Mesothelial cell of epicardium (in vitro differentiated cells): Measurements from ENCODE around the gene GFOD2. TPM values are rescaled to one million over a fixed set of nuclear protein-coding genes. Genes with fewer than 3 reads are reported as not detected.

ENCODE experiments used
- DNase-seq, 2 experiments: peaks; one replicate each; pipeline ENCODE4 v3.0.0; 2021; ENCODE audit warnings: low spot score in 2 of 2; ENCODE audit not compliant: unreplicated experiment in 2 of 2
- H3K27ac Mint-ChIP-seq: 2 replicates; pipeline ENCODE4 v1.8.0; 2021; ENCODE audit warnings: mixed read lengths
- H3K27me3 Mint-ChIP-seq: 2 replicates; pipeline ENCODE4 v1.8.0; 2021; ENCODE audit warnings: low read depth, mixed read lengths
- H3K36me3 Mint-ChIP-seq: 2 replicates; pipeline ENCODE4 v1.8.0; 2021; ENCODE audit warnings: mixed read lengths
- H3K4me1 Mint-ChIP-seq: 2 replicates; pipeline ENCODE4 v1.8.0; 2021; ENCODE audit warnings: mixed read lengths
- H3K4me3 Mint-ChIP-seq: 2 replicates; pipeline ENCODE4 v1.8.0; 2021; ENCODE audit warnings: mild to moderate bottlenecking, moderate library complexity, mixed read lengths
- H3K9me3 Mint-ChIP-seq: 2 replicates; pipeline ENCODE4 v1.8.0; 2021; ENCODE audit warnings: mixed read lengths
- total RNA-seq: library from RNA; stranded (reverse); gene quantifications from 3 replicates; pipeline ENCODE4 v1.2.1, GENCODE V29; 2021
- TF ChIP-seq, protein P1 (sequence below): fragments of 200-600 bp; sonication (generic); IDR thresholded peaks from one replicate; pipeline ENCODE4 v1.5.0; 2021; ENCODE audit warnings: antibody characterized with exemption; ENCODE audit not compliant: unreplicated experiment

GFOD2 gene
- total RNA-seq, 1 donor from 2014 or later: 27.0 TPM

DNA sequence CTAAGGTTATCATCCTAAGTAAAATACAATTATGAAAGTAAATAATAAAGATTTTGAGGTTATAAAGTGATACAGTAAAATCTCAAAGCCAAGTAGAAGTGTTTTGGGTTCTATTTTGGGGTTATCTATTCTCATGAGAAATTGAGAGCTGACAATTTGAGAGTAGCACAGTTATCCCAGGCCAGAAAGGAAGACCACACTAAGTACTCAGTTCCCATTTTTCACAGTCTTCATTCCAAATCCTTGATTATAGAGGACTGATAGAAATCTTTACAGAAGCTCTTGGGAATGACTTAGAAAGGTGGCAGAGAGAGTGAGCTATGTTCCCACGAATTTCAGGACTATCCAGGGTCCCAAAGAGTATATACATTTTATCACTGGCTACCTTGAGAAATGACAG, 4.6 kb downstream of the GFOD2 start:
- Mint-ChIP-seq H3K27ac (no peak overlapping the region), H3K36me3 (peaks cover 6% of the 10 kb centered on the region), H3K27me3 (no peaks in the 10 kb centered on the region), H3K4me1 (peaks cover 13% of the 10 kb centered on the region), H3K9me3 (no peaks in the 10 kb centered on the region), H3K4me3 (no peak overlapping the region)
- TF ChIP-seq, protein P1, sequence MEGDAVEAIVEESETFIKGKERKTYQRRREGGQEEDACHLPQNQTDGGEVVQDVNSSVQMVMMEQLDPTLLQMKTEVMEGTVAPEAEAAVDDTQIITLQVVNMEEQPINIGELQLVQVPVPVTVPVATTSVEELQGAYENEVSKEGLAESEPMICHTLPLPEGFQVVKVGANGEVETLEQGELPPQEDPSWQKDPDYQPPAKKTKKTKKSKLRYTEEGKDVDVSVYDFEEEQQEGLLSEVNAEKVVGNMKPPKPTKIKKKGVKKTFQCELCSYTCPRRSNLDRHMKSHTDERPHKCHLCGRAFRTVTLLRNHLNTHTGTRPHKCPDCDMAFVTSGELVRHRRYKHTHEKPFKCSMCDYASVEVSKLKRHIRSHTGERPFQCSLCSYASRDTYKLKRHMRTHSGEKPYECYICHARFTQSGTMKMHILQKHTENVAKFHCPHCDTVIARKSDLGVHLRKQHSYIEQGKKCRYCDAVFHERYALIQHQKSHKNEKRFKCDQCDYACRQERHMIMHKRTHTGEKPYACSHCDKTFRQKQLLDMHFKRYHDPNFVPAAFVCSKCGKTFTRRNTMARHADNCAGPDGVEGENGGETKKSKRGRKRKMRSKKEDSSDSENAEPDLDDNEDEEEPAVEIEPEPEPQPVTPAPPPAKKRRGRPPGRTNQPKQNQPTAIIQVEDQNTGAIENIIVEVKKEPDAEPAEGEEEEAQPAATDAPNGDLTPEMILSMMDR: no peak
- DNase-seq: no peak

DNA sequence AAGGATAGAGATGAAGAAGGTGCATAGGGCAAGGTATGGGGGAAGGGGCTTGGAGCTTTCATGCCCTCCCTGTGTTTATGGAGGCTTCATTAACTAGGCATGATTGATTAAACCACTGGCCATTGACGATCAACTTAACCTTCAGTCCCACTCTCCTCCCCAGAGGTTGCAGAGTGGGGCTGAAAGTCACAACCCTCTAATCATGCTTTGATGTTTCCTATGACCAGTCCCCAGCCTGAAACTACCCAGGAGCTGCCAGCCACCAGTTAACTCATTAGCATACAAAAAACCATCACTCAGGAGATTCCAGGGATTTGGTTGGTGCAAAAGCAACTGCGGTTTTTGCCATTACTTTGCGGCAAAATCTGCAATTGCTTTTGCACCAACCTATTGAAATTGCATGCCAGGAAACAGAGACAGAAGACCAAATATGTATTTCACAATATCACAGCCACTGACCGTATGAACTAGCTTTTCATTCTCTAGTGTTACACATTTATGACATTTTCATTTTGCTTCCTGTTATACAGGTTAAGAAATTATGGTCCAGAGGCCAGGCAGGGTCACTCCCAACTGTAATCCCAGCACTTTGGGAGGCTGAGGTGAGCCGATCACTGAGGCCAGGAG, 5.4 kb downstream of the GFOD2 start:
- Mint-ChIP-seq H3K4me1 (peaks cover 13% of the 10 kb centered on the region), H3K27ac (no peak overlapping the region), H3K9me3 (no peaks in the 10 kb centered on the region), H3K4me3 (no peak overlapping the region), H3K36me3 (peaks cover 6% of the 10 kb centered on the region), H3K27me3 (no peaks in the 10 kb centered on the region)
- TF ChIP-seq, protein P1: no peak
- DNase-seq: no peak

DNA sequence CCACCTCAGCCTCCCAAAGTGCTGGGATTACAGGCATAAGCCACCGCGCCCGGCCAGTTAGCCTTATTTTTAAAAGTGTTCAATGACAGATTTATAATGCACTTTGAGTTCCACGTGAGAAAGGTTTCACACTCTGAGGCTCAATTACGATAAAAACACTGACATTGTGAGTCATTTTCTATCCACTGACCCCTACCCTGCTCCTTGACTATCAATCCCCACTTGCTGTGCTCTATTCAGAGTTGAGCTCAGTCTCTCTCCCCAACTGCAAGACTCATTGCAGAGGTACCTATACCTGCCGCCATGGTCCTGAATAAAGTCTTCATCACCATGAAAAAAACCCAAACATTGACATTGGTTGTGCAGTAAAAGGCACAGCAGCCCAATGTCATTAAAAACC, 8.5 kb downstream of the GFOD2 start:
- H3K4me3 Mint-ChIP-seq: no peak overlapping the region
- no peaks in the 10 kb centered on the region for H3K4me1 Mint-ChIP-seq
- peaks cover 3% of the 10 kb centered on the region for H3K36me3 Mint-ChIP-seq
- TF ChIP-seq, protein P1: no peak
- no peaks in the 10 kb centered on the region for H3K27me3 Mint-ChIP-seq
- DNase-seq: no peak
- H3K27ac Mint-ChIP-seq: no peak overlapping the region
- no peaks in the 10 kb centered on the region for H3K9me3 Mint-ChIP-seq

DNA sequence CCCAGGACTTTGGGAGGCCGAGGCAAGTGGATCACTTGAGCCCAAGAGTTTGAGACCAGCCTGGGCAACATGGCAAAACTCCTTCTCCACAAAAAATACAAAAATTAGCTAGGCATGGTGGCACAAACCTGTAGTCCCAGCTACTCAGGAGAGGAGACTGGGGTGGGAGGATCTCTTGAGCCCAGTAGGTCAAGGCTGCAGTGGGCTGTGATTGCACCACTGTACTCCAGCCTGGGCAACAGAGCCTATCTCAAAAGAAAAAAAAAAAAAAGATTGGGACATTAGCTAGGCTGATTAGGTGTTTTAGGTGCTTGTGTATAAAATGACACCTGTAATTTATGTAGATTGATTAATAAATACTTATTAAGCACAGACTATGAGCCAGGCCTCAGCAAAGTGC, 10.1 kb downstream of the GFOD2 start:
- DNase-seq: no peak
- TF ChIP-seq, protein P1: no peak
- Mint-ChIP-seq H3K4me1 (peaks cover 4% of the 10 kb centered on the region), H3K27ac (no peak overlapping the region), H3K36me3 (peaks cover 3% of the 10 kb centered on the region), H3K27me3 (no peaks in the 10 kb centered on the region), H3K4me3 (no peak overlapping the region), H3K9me3 (no peaks in the 10 kb centered on the region)

DNA sequence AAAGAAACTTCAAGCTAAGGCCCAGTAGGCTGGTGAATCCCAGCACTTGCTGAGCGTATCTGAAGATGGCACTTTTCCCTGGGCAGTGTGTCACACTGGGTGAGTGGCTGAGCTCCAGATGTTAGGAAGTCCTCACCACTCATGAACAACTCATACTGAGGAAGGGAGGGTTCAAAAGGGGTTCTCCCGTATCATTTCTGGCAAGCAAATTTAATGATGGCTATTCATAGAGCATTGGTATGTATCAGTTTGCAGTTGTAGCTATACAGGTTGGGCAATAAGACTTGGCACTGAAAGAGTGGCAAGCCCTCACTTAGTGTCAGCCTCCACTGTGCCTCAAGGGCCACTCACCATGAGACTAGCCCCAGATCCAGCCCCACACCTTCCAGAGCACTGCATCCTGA, 10.7 kb downstream of the GFOD2 start:
- Mint-ChIP-seq H3K9me3 (no peaks in the 10 kb centered on the region), H3K4me1 (peaks cover 4% of the 10 kb centered on the region), H3K27ac (no peak overlapping the region), H3K36me3 (peaks cover 3% of the 10 kb centered on the region), H3K4me3 (no peak overlapping the region), H3K27me3 (no peaks in the 10 kb centered on the region)
- DNase-seq: no peak
- TF ChIP-seq, protein P1: no peak

DNA sequence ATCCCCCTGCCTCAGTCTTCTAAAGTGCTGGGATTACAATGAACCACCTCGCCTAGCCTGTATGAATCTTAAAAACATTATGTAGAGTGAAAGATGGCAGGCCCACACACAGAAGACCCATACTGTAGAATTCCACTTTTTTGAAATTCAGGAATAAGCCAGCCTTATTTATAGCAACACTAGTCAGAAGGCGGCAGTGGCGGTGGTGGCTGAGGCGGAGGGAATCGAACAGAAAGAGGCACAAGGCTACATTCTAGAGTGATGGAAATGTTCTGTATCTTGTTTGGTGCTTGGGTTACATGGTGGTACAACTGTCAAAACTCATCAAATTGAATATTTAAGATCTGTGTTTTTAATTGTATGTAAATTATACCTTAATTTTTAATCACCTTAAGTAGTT, 11.3 kb downstream of the GFOD2 start:
- no peaks in the 10 kb centered on the region for H3K27me3 Mint-ChIP-seq

More for the DNA sequence above, 11.3 kb downstream of the GFOD2 start:
- no peaks in the 10 kb centered on the region for H3K9me3 Mint-ChIP-seq
- TF ChIP-seq, protein P1: no peak
- no peak overlapping the region for H3K4me3 Mint-ChIP-seq
- H3K4me1 Mint-ChIP-seq: peaks cover 4% of the 10 kb centered on the region
- peaks cover 3% of the 10 kb centered on the region for H3K36me3 Mint-ChIP-seq
- DNase-seq: no peak
- no peak overlapping the region for H3K27ac Mint-ChIP-seq
